H9 (cell line): ENCODE measurements around the gene HS6ST1. TPM values are rescaled to one million over a fixed set of nuclear protein-coding genes. Genes with fewer than 3 reads are reported as not detected.

Experiments used
- DNase-seq: peaks from one replicate; pipeline ENCODE4 v3.0.0-alpha.2; 2017
- H2AFZ ChIP-seq: one replicate; pipeline ENCODE4 v1.6.1; 2013; ENCODE audit warnings: mild to moderate bottlenecking, low read length, control low read depth, moderate library complexity
- H2AK5ac ChIP-seq: 2 replicates; pipeline ENCODE4 v1.6.1; 2013; ENCODE audit warnings: low read length, control low read depth, mixed read lengths; ENCODE audit not compliant: insufficient read length
- H2BK120ac ChIP-seq: one replicate; pipeline ENCODE4 v1.6.1; 2013; ENCODE audit warnings: low read depth, mild to moderate bottlenecking, low read length, control low read depth, inconsistent platforms; ENCODE audit not compliant: poor library complexity, severe bottlenecking
- H2BK12ac ChIP-seq: 2 replicates; pipeline ENCODE4 v1.6.1; 2013; ENCODE audit warnings: low read length, control low read depth, mixed read lengths, low read depth; ENCODE audit not compliant: insufficient read length
- H2BK15ac ChIP-seq: 2 replicates; pipeline ENCODE4 v1.6.1; 2013; ENCODE audit warnings: low read depth, low read length, control low read depth
- H2BK20ac ChIP-seq: one replicate; pipeline ENCODE4 v1.6.1; 2013; ENCODE audit warnings: low read depth, mild to moderate bottlenecking, low read length, control low read depth, inconsistent platforms; ENCODE audit not compliant: poor library complexity, severe bottlenecking
- H2BK5ac ChIP-seq: 2 replicates; pipeline ENCODE4 v1.6.1; 2013; ENCODE audit warnings: low read length, control low read depth, mixed read lengths; ENCODE audit not compliant: insufficient read length
- H3K14ac ChIP-seq: 2 replicates; pipeline ENCODE4 v1.6.1; 2013; ENCODE audit warnings: low read length, control low read depth; ENCODE audit not compliant: insufficient read depth
- H3K18ac ChIP-seq: 2 replicates; pipeline ENCODE4 v1.6.1; 2013; ENCODE audit warnings: low read depth, mild to moderate bottlenecking, mixed read lengths, low read length, control low read depth; ENCODE audit not compliant: insufficient read length
- H3K23ac ChIP-seq: 2 replicates; pipeline ENCODE4 v1.6.1; 2013; ENCODE audit warnings: low read length, control low read depth, mixed read lengths, low read depth; ENCODE audit not compliant: insufficient read length
- H3K23me2 ChIP-seq: 2 replicates; pipeline ENCODE4 v1.6.1; 2013; ENCODE audit warnings: low read depth, mild to moderate bottlenecking, mixed read lengths, low read length, control low read depth; ENCODE audit not compliant: insufficient read length, poor library complexity, severe bottlenecking
- H3K27ac ChIP-seq: 2 replicates; pipeline ENCODE4 v1.5.1; 2013; ENCODE audit warnings: low read length, control low read depth, mixed read lengths, low read depth; ENCODE audit not compliant: insufficient read length
- H3K27me3 ChIP-seq: 2 replicates; pipeline ENCODE4 v1.6.1; 2013; ENCODE audit warnings: low read length, control low read depth, inconsistent platforms; ENCODE audit not compliant: insufficient read depth
- H3K4ac ChIP-seq: 2 replicates; pipeline ENCODE4 v1.6.1; 2013; ENCODE audit warnings: low read depth, mild to moderate bottlenecking, control low read depth, inconsistent platforms, low read length, moderate library complexity
- H3K4me1 ChIP-seq: 2 replicates; pipeline ENCODE4 v1.6.1; 2013; ENCODE audit warnings: low read length, control low read depth, inconsistent platforms; ENCODE audit not compliant: insufficient read depth
- H3K4me2 ChIP-seq: 2 replicates; pipeline ENCODE4 v1.6.1; 2013; ENCODE audit warnings: low read length, control low read depth, mixed read lengths; ENCODE audit not compliant: insufficient read length, insufficient read depth
- H3K56ac ChIP-seq: 2 replicates; pipeline ENCODE4 v1.6.1; 2013; ENCODE audit warnings: low read depth, mild to moderate bottlenecking, mixed read lengths, low read length, control low read depth; ENCODE audit not compliant: insufficient read length
- H3K79me1 ChIP-seq: 2 replicates; pipeline ENCODE4 v1.6.1; 2013; ENCODE audit warnings: low read depth, mild to moderate bottlenecking, moderate library complexity, low read length, control low read depth, inconsistent platforms; ENCODE audit not compliant: insufficient read depth, poor library complexity, severe bottlenecking
- H3K79me2 ChIP-seq: 2 replicates; pipeline ENCODE4 v1.6.1; 2013; ENCODE audit warnings: low read length, control low read depth, inconsistent platforms; ENCODE audit not compliant: insufficient read depth
- H3K9ac ChIP-seq: 2 replicates; pipeline ENCODE4 v1.6.1; 2013; ENCODE audit warnings: low read length, control low read depth, mixed read lengths; ENCODE audit not compliant: insufficient read length; ENCODE audit errors: extremely low read depth
- H3K9me3 ChIP-seq: one replicate; pipeline ENCODE4 v1.6.1; 2013; ENCODE audit warnings: low read depth, low read length, inconsistent platforms; ENCODE audit not compliant: control insufficient read depth
- H3T11ph ChIP-seq: one replicate; pipeline ENCODE4 v1.6.1; 2013; ENCODE audit warnings: mild to moderate bottlenecking, low read length, control low read depth, inconsistent platforms
- H4K20me1 ChIP-seq: one replicate; pipeline ENCODE4 v1.6.1; 2013; ENCODE audit not compliant: control insufficient read depth, insufficient read length, insufficient read depth
- H4K5ac ChIP-seq: 2 replicates; pipeline ENCODE4 v1.6.1; 2013; ENCODE audit warnings: low read depth, mild to moderate bottlenecking, mixed read lengths, low read length, control low read depth; ENCODE audit not compliant: insufficient read length
- H4K8ac ChIP-seq: replicated peaks from 2 replicates; pipeline ENCODE4 v1.6.1; 2013; ENCODE audit warnings: low read length, control low read depth, mixed read lengths, low read depth; ENCODE audit not compliant: insufficient read length
- H4K91ac ChIP-seq: 2 replicates; pipeline ENCODE4 v1.6.1; 2013; ENCODE audit warnings: low read depth, mild to moderate bottlenecking, moderate library complexity, mixed read lengths, low read length, control low read depth; ENCODE audit not compliant: insufficient read length
- H3K27ac Mint-ChIP-seq, 3 experiments: 2 replicates in 2 of 3; 3 replicates in 1 of 3; pipeline ENCODE4 v1.8.0; 2020 to 2021; ENCODE audit warnings: mixed read lengths in 3 of 3, mild to moderate bottlenecking in 1 of 3, moderate library complexity in 1 of 3
- H3K27me3 Mint-ChIP-seq: 2 replicates; pipeline ENCODE4 v1.8.0; 2021; ENCODE audit warnings: low read depth, mild to moderate bottlenecking, moderate library complexity, mixed read lengths
- H3K36me3 Mint-ChIP-seq, 3 experiments: 2 replicates in 2 of 3; 3 replicates in 1 of 3; pipeline ENCODE4 v1.8.0; 2020 to 2021; ENCODE audit warnings: low read depth in 3 of 3, mixed read lengths in 3 of 3; ENCODE audit not compliant: insufficient read depth in 1 of 3
- H3K4me1 Mint-ChIP-seq, 2 experiments: 2 replicates each; pipeline ENCODE4 v1.8.0; 2020; ENCODE audit warnings: mixed read lengths in 2 of 2
- H3K4me3 Mint-ChIP-seq, 2 experiments: 2 replicates in 1 of 2; 3 replicates in 1 of 2; pipeline ENCODE4 v1.8.0; 2020 to 2021; ENCODE audit warnings: mild to moderate bottlenecking in 2 of 2, mixed read lengths in 2 of 2, moderate library complexity in 1 of 2
- H3K9me3 Mint-ChIP-seq, 2 experiments: 2 replicates in 1 of 2; 3 replicates in 1 of 2; pipeline ENCODE4 v1.8.0; 2020; ENCODE audit warnings: mild to moderate bottlenecking in 2 of 2, mixed read lengths in 2 of 2, moderate library complexity in 1 of 2
- CTCF ChIP-seq: fragments of 200-600 bp; sonication (generic); conservative IDR thresholded peaks from 3 replicates; pipeline ENCODE4 v1.8.0; 2021; ENCODE audit warnings: antibody characterized with exemption, mild to moderate bottlenecking
- WGBS: extraction: QIAGEN DNeasy Blood & Tissue Kit; methylation state at CpG from one replicate; pipeline ENCODE4 v1.1.7; 2013; ENCODE audit warnings: missing lambda C conversion rate, low lambda C conversion rate, mixed read lengths; ENCODE audit not compliant: insufficient read length; ENCODE audit errors: extremely low coverage; 5-methylcytosine and 5-hydroxymethylcytosine counted together
- total RNA-seq: library from RNA; stranded (reverse); gene quantifications from 2 replicates; pipeline ENCODE4 v1.2.1, GENCODE V29; 2021

HS6ST1 gene
- total RNA-seq, 1 experiment from 2014 or later: 60.2 TPM

GRCh38 chr2:128310761-128311160 lies 7.9 kb downstream of the HS6ST1 start:
- Histone ChIP-seq H2BK15ac (no peak overlapping the region), H3K4ac (no peak overlapping the region), H3K9ac (no peak overlapping the region), H3K79me1 (peaks cover 13% of the 10 kb centered on the region), H4K8ac (no peak overlapping the region), H3K18ac (no peak overlapping the region), H2BK120ac (no peak overlapping the region), H3K9me3 (no peaks in the 10 kb centered on the region), H3T11ph (no peak overlapping the region), H3K23me2 (no peaks in the 10 kb centered on the region), H2BK5ac (no peak overlapping the region), H3K4me1 (peaks cover 4% of the 10 kb centered on the region; the same call in 1 of the 2 replicates), H3K23ac (no peak overlapping the region), H3K27me3 (no peaks in the 10 kb centered on the region), H4K91ac (no peak overlapping the region), H2BK20ac (no peak overlapping the region), H4K20me1 (peaks cover 4% of the 10 kb centered on the region), H3K79me2 (peaks cover 85% of the 10 kb centered on the region; the same call in 1 of the 2 replicates), H2AFZ (no peak overlapping the region), H4K5ac (no peak overlapping the region), H3K27ac (no peak overlapping the region), H2AK5ac (no peak overlapping the region), H3K14ac (no peak overlapping the region), H2BK12ac (no peak overlapping the region), H3K4me2 (no peak overlapping the region), H3K56ac (no peak overlapping the region)
- Mint-ChIP-seq H3K4me3 (no peak overlapping the region), H3K27me3 (no peaks in the 10 kb centered on the region), H3K36me3 (peaks cover 7 to 31% (median 25%) of the 10 kb centered on the region in 3 experiments), H3K4me1 (peaks cover 64 to 79% of the 10 kb centered on the region in 2 experiments), H3K9me3 (no peaks in the 10 kb centered on the region), H3K27ac (peak overlapping the region; percentile 57 to 77 (median 62); a peak in 4 of 7 replicates)
- DNase-seq: no peak
- no peak for TF ChIP-seq CTCF
- WGBS: no CpG with 5 or more reads among the region's 4 CpGs
